Erythroblast (primary cell): ENCODE measurements around the gene SLC2A14.
"Not testable (repeated sequence)": the region's sequence is repeated elsewhere in the genome, so short reads cannot be mapped to it uniquely, and the experiment has no call there.

ENCODE experiments used
- DNase-seq, 2 experiments: peaks; one replicate each; lab custom pipeline; 2025; lab: John Stamatoyannopoulos, UW
- GATA1 ChIP-seq: IDR thresholded peaks from 2 replicates; pipeline ENCODE4 v1.6.1; 2011; ENCODE audit warnings: low read depth, mild to moderate bottlenecking, control low read depth, low read length, moderate library complexity
- POLR2A ChIP-seq: IDR thresholded peaks from 2 replicates; pipeline ENCODE4 v1.6.1; 2011; ENCODE audit warnings: mild to moderate bottlenecking, low read length

The SLC2A14 gene

DNA sequence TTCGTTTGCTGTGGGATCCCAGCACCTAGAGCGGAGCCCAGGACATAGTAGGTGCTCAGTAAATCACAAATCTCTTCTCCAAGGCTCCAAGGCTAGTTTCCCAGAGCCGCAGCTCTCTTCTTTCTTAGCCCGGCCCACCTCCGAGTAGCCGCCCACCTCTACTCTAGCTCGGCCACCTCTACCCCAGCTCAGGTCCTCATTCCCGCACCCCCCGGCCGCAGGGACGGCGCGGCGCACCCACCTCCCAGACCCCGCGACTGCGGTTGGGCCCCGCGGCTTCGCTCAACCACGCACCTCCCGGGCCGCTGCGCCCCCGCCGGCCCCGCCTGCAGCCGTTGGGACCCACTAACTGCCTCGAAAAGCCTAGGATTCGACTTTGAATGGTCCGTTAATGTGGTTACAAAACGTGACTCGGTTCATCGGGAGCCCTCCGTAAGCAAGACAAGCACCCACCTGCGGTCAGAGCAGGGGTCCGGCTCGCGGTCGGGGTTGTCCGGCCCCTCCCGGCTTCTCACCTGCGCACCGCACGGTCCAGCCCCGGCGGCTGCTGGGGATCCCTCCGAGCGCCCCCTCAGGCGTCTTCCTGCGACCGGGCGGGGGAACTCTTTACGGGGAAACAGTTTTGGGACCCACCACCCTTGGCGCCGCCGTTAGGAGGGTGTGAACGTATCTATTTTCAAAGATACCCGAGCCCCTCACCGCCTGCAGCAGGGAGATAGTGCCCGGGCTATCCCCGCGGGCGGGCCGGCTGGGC, at the start of gene SLC2A14:
Gene SLC2A14 (minus strand): TSS at position 350 of the 754 bp plus-strand sequence. CDS start 3,035 bp downstream, outside the sequence.
- TF ChIP-seq GATA1: no peak
- TF ChIP-seq POLR2A: peak; percentile 48
- peak; percentile 89 to 92 for DNase-seq

DNA sequence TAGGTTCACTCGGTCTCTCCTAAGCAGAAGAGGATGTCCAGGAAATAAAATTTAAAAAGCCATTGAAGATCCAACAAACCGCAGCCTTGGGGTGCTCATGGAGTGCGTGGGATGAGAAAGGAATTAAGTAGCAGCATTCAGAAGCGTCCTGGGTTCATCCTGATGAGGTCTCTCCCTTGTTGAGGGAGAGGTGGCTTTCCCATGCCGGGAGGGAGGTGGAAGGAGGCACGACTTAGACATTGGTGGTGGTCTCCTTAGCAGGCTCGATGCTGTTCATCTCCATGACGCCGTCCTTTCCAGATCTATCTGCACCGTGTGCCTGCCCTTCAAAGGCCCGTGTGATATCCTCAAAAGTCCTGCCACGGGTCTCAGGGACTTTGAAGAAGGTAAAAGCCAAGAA, 48.5 kb upstream of the SLC2A14 start:
- not testable (repeated sequence) for DNase-seq

GRCh38 chr12:7918268-7918590, 45.5 kb upstream of the SLC2A14 start:
- not testable (repeated sequence) for DNase-seq

DNA sequence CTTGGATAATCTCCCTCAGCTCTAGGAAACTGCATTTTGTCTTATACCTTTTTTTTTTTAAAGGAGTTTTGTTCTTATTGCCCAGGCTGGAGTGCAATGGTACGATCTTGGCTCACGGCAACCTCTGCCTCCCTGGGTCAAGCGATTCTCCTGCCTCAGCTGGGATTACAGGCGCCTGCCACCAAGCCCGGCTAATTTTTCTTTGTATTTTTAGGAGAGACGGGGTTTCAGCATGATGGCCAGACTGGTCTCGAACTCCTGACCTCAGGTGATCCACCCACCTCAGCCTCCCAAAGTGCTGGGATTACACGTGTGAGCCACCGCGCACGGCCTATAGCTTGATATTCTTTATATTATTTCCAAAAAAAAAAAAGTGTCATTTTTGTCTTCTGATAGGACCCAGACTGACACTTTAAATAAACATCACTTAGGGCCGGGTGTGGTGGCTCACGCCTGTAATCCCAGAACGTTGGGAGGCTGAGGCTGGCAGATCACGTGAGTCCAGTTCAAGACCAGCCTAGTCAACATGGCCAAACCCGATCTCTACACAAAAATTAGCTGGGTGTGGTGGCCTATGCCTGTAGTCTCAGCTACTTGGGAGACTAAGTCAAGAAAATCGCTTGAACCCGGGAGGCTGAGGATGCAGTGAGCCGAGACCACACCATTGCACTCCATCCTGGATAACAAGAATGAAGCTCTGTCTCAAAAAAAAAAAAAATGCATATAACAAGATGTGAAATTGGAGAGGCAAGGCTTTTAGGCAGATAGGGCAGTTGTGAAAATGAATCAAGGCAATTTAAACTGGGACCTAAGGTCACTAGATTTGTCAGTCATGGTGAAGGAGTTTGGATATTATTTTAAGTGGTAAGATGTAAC, 44.9 kb upstream of the SLC2A14 start:
- DNase-seq: no peak
- TF ChIP-seq GATA1 (no peak), POLR2A (no peak)

DNA sequence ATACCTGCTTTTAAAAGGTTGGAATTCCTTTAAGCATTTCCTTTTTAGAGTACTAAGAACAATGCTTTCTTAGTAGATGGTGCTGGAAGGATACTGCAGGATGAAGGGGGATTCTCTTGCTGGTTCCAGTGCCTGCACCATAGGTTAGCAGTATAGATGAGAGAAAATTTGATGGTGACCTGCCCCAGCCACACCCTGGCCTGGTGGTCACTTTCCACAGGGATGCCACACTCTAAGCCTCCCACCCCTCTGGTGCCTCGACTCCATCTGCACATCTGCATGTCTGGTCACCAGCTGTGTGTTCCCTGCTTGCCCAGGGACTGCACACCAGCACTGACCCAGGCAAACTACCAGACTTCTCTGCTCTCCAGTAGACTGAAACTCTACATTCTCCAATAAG, 44.2 kb upstream of the SLC2A14 start:
- TF ChIP-seq POLR2A (no peak), GATA1 (no peak)

GRCh38 chr12:7915661-7916403, 43.1 kb upstream of the SLC2A14 start:
- no peak for TF ChIP-seq POLR2A
- no peak for TF ChIP-seq GATA1
- DNase-seq: peak in 1 of 2 experiments; percentile 12

More for the DNA sequence above, 44.2 kb upstream of the SLC2A14 start:
- DNase-seq: no peak

- not testable (repeated sequence) for DNase-seq
These were observed 37.4 kb upstream of the SLC2A14 start for GRCh38 chr12:7910106-7910505.

- no peak for TF ChIP-seq POLR2A
- TF ChIP-seq GATA1: no peak
- DNase-seq: peak; percentile 72 to 82
These were observed 34.3 kb upstream of the SLC2A14 start for GRCh38 chr12:7907009-7907408.

- DNase-seq: not testable (repeated sequence)
These were observed 33.6 kb upstream of the SLC2A14 start for GRCh38 chr12:7906303-7906702.

- DNase-seq: not testable (repeated sequence)
These were observed 32.9 kb upstream of the SLC2A14 start for GRCh38 chr12:7905600-7906125.

DNA sequence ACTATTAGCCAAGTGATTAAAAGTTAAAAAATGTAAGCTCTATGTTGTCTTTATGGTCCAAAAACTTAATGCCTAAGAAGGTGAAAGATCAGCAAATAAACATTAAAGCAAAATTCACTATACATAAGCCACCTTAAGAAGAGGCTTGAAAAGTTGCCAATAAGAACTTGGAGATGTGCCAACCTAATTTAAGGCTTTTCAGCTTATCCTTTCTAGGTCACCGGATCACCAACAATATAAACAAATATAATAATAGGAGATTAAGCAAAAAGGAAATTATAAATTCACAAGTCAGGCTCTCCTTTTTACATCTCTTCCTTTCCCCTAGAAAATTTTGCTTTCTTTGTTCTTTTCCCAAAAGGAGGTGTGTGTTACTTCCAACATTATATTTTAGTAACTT, 32.4 kb upstream of the SLC2A14 start:
- no peak for TF ChIP-seq GATA1
- no peak for TF ChIP-seq POLR2A
- peak; percentile 56 to 66 for DNase-seq

GRCh38 chr12:7902416-7902815, 29.7 kb upstream of the SLC2A14 start:
- DNase-seq: not testable (repeated sequence)

GRCh38 chr12:7899755-7900154, 27.0 kb upstream of the SLC2A14 start:
- DNase-seq: no peak
- TF ChIP-seq GATA1: no peak
- no peak for TF ChIP-seq POLR2A

DNA sequence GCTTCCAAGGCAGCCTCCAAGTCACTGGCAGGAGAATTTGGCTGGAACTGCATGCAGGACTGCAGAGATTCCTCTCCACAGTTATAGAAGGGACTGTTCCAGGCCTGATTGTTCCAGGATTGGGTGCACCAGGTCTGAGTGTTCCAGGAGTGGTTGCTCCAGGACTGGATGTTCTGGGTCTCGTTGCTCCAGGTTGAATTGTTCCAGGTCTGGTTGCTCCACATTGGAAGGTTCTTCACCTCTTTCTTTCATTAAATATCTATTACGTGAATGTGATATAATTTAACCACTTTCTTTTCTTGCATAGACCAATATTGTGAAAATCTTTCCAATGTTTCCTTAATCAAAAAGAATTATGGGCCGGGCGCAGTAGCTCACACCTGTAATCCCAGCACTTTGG, 24.0 kb upstream of the SLC2A14 start:
- DNase-seq: not testable (repeated sequence)
